ENCODE data around the gene DPM2. TPM values are rescaled to one million over a fixed set of nuclear protein-coding genes. Genes with fewer than 3 reads are reported as not detected.
A peak's percentile ranks its signal among the peaks of the same experiment; 100 is the strongest.

DPM2 gene
- total RNA-seq, 4 donors from 2014 or later = 6.7 to 33.1 (median 15.9) TPM

DNA sequence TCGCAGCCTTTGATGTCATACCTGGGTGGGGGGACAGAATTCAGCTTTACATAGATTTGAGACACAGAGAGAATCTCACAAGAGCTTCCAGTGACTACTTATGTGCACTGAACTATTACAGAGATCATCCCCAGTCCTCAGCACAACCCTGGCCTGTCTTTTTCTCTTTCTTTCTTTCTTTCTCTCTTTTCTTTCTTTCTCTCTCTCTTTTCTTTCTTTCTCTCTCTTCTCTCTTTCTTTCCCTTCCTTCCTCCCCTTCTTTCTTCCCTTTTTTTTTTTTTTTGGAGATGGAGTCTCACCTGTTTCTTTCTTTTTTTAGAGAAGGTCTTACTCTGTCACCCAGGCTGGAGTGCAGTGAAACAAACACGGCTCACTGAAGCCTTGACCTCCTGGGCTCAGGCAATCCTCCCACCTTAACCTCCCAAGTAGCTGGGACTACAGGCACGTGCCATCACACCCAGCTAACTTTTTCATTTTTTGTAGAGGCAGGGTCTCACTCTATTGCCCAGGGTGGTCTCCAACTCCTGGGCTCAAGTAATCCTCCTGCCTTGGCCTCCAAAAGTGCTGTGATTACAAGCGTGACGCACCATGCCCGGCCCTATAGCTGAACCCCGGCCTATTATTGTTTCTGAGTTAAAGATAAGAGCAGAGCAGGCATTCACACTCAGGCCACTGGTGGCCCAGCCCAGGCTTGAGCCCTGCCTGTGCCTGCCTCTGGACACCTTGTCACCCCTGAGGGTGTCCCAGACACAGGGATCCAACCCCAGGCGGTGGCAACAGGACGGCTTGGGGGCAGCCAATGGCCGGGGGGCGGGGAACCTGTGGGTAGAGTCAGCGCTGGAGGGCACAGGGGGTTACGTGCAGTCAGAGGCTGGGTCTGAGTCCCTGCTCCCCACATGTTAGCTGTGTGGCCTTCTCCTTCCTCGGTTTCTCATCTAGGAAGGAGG is 11.4 kb downstream of the DPM2 start:
- H3K27ac ChIP-seq = no peak overlapping the region
- intact Hi-C loops (cut with DNase I; ENCODE audit: low total_unique reads) = loop anchor here (10.0 kb wide), 1 partner anchor 421 kb away; no protein-coding TSS in a partner anchor
- no peaks in the 10 kb centered on the region for H3K9me3 ChIP-seq
- H3K4me3 ChIP-seq = no peak overlapping the region
- H3K4me1 ChIP-seq = peaks cover 0 to 14% of the 10 kb centered on the region in 2 donors
- TF ChIP-seq, protein P1, sequence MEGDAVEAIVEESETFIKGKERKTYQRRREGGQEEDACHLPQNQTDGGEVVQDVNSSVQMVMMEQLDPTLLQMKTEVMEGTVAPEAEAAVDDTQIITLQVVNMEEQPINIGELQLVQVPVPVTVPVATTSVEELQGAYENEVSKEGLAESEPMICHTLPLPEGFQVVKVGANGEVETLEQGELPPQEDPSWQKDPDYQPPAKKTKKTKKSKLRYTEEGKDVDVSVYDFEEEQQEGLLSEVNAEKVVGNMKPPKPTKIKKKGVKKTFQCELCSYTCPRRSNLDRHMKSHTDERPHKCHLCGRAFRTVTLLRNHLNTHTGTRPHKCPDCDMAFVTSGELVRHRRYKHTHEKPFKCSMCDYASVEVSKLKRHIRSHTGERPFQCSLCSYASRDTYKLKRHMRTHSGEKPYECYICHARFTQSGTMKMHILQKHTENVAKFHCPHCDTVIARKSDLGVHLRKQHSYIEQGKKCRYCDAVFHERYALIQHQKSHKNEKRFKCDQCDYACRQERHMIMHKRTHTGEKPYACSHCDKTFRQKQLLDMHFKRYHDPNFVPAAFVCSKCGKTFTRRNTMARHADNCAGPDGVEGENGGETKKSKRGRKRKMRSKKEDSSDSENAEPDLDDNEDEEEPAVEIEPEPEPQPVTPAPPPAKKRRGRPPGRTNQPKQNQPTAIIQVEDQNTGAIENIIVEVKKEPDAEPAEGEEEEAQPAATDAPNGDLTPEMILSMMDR (IDR thresholded peaks at IDR 0.05) = no peak
- no peak for TF ChIP-seq POLR2A (IDR thresholded peaks at IDR 0.05)
- no peak for DNase-seq
- no peaks in the 10 kb centered on the region for H3K36me3 ChIP-seq
- H3K27me3 ChIP-seq = peaks cover 12 to 14% of the 10 kb centered on the region in 2 donors

DNA sequence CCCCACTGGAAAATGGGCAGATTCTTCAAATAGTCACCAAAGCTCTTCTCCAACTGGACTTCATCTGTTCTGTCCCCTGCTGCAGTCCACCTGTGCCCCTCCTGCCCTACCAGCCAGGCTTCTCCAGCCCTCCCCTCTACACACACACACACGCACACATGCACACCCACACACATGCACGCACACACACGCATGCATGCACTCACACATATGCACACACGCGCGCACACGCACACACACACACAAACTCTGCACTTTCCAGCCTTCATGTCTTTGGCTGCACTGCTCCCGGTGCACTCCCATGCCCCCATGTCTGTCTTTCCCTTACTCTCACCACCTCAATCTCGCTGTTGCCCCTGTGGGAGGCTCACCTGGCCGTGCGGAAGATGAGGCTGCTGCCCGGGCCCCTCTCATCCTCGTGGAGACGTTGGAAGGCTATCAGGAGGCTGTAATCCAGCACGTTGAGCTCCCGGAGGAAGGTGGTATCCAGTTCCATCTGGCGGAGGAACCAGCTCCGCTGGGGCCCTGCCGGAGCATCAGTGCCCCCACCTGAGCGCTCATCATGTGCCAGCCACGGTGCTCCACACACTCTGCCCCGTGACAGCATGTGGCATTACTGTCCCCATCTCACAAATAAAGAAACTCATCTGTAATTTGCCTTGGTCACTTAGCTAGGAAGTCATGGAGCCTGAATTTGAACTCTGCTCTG is 12.8 kb downstream of the DPM2 start:
- TF ChIP-seq, protein P1 (IDR thresholded peaks at IDR 0.05) = no peak
- TF ChIP-seq POLR2A (IDR thresholded peaks at IDR 0.05) = no peak
- intact Hi-C loops (cut with DNase I; ENCODE audit: low total_unique reads) = loop anchor here (5.0 to 10.0 kb wide), 2 partner anchors 328 to 420 kb away; no protein-coding TSS in a partner anchor
- H3K27me3 ChIP-seq = peaks cover 12 to 14% of the 10 kb centered on the region in 2 donors
- DNase-seq = no peak
- peaks cover 0 to 14% of the 10 kb centered on the region in 2 donors for H3K4me1 ChIP-seq
- no peaks in the 10 kb centered on the region for H3K9me3 ChIP-seq
- no peak overlapping the region for H3K4me3 ChIP-seq
- no peaks in the 10 kb centered on the region for H3K36me3 ChIP-seq
- H3K27ac ChIP-seq = no peak overlapping the region

DNA sequence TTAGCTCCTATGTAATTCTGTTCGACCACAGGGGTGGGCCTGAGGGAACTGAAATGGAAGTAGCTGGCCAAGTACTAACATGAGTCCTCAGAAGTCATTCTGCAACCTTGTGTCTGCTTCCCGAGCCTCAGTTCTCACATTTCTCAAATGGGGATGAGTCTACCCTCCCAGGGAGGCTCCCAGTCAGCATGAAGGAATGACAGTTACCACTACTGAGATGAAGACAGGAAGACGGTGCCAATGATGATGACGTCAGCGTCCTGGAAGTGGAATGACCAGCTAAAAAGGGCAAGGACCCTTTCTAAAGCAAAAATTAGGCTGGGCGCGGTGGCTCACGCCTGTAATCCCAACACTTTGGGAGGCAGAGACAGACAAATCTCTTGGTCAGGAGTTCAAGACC is 13.9 kb downstream of the DPM2 start:
- DNase-seq = no peak
- no peaks in the 10 kb centered on the region for H3K9me3 ChIP-seq
- H3K4me3 ChIP-seq = no peak overlapping the region
- peaks cover 12 to 14% of the 10 kb centered on the region in 2 donors for H3K27me3 ChIP-seq
- TF ChIP-seq, protein P1 (IDR thresholded peaks at IDR 0.05) = no peak
- no peak for TF ChIP-seq POLR2A (IDR thresholded peaks at IDR 0.05)
- peaks cover 0 to 14% of the 10 kb centered on the region in 2 donors for H3K4me1 ChIP-seq
- intact Hi-C loops (cut with DNase I; ENCODE audit: low total_unique reads) = loop anchor here (5.0 to 10.0 kb wide), 2 partner anchors 326 to 419 kb away; no protein-coding TSS in a partner anchor
- no peak overlapping the region for H3K27ac ChIP-seq
- H3K36me3 ChIP-seq = no peaks in the 10 kb centered on the region

DNA sequence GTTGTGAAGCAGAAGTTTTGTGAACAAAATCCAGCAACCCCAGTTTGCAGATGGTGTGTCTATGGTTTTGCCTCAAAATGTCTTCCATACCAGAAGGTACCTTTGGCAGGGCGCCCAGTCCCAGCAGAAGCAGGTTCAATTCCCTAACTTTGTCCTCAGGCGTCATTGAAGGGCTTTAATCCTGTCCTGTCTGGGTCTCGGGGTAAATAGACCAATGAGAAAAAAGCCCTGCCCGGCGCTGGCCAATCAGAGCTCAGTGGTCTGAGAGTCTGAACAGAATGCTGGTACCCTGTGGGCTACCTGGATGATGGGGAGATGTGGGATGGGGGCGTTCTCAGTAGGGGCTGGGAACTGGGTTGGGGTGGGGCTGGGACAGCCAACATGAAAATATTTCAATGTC is 14.6 kb downstream of the DPM2 start:
- no peaks in the 10 kb centered on the region for H3K9me3 ChIP-seq
- H3K4me1 ChIP-seq = peaks cover 0 to 14% of the 10 kb centered on the region in 2 donors
- no peaks in the 10 kb centered on the region for H3K36me3 ChIP-seq
- H3K27ac ChIP-seq = no peak overlapping the region
- no peak overlapping the region for H3K4me3 ChIP-seq
- no peak for DNase-seq
- peaks cover 12 to 14% of the 10 kb centered on the region in 2 donors for H3K27me3 ChIP-seq
- intact Hi-C loops (cut with DNase I; ENCODE audit: low total_unique reads) = loop anchor here (5.0 to 10.0 kb wide), 2 partner anchors 326 to 418 kb away; no protein-coding TSS in a partner anchor
- TF ChIP-seq POLR2A (IDR thresholded peaks at IDR 0.05) = no peak

DNA sequence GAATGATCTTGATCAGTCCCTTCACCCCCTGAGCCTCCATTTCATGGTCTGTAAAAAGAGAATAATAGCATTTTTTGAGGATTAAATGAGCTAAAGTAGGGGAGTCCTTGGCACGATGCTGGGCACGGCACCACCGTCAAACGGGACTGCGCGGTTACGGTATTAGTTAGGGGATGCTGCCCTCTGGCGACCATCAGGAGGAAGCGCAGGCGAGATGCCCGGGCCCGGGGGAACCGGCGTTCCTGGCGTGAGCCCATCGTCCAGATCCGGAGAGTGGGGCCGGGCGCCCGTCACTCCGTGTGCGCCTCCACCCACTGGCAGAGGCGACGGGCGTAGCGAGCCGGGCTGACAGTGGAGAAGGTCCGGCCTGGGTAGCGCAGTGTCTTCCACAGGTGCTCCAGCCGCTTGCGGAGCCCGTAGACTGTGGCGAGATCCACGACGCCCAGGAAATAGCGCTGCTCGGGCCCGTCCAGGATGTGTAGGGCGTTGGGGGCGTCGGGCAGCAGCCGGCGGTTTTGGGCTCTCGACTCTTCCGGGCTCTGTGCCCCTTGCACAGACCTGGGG is 16.0 kb downstream of the DPM2 start:
- no peak overlapping the region for H3K27ac ChIP-seq
- no peak overlapping the region for H3K4me3 ChIP-seq
- H3K36me3 ChIP-seq = no peaks in the 10 kb centered on the region
- DNase-seq = peak; percentile 76 to 80
- peaks cover 4 to 5% of the 10 kb centered on the region in 2 donors for H3K4me1 ChIP-seq
- H3K9me3 ChIP-seq = no peaks in the 10 kb centered on the region
- intact Hi-C loops (cut with DNase I; ENCODE audit: low total_unique reads) = loop anchor here (5.0 to 10.0 kb wide), 2 partner anchors 324 to 417 kb away; no protein-coding TSS in a partner anchor
- H3K27me3 ChIP-seq = peaks cover 0 to under 1% of the 10 kb centered on the region in 2 donors
- TF ChIP-seq, protein P1 (IDR thresholded peaks at IDR 0.05) = peak; percentile 96 to 98 (median 96)
- TF ChIP-seq POLR2A (IDR thresholded peaks at IDR 0.05) = no peak

All from uterus (tissue), 4 donors.